DND-41 (cell line): Measurements from ENCODE around the gene PDLIM1.

ENCODE experiments used
- ATAC-seq: fragments of 200-7000 bp; cut with Tn5 transposase; 3 replicates; pipeline ENCODE4 v1.9.1; 2021; ENCODE audit warnings: low read depth; ENCODE audit not compliant: insufficient read depth
- DNase-seq: peaks from one replicate; pipeline ENCODE4 v3.0.0-alpha.2; 2020
- H2AFZ ChIP-seq: 2 replicates; pipeline ENCODE4 v1.6.0; 2012; ENCODE audit warnings: low read depth, low read length
- H3K27ac ChIP-seq: 2 replicates; pipeline ENCODE4 v1.5.1; 2012; ENCODE audit warnings: low read length, inconsistent platforms
- H3K27me3 ChIP-seq: fragments of 200-600 bp; sonication (generic); 2 replicates; pipeline ENCODE4 v1.6.0; 2012; ENCODE audit warnings: low read length, mild to moderate bottlenecking, inconsistent platforms; ENCODE audit not compliant: insufficient read depth, poor library complexity
- H3K36me3 ChIP-seq: 2 replicates; pipeline ENCODE4 v1.5.1; 2012; ENCODE audit warnings: low read length, inconsistent platforms; ENCODE audit not compliant: insufficient read depth
- H3K4me1 ChIP-seq: 2 replicates; pipeline ENCODE4 v1.5.1; 2012; ENCODE audit warnings: mild to moderate bottlenecking, low read length; ENCODE audit not compliant: insufficient read depth
- H3K4me2 ChIP-seq: 2 replicates; pipeline ENCODE4 v1.6.0; 2012; ENCODE audit warnings: mild to moderate bottlenecking, moderate library complexity, low read length, inconsistent platforms; ENCODE audit not compliant: insufficient read depth
- H3K4me3 ChIP-seq, 2 experiments: fragments of 200-600 bp in 1 of 2; shearing (Covaris generic) in 1 of 2; 2 replicates each; pipeline ENCODE4 v1.5.1; 2012 to 2016; ENCODE audit warnings: inconsistent platforms in 2 of 2, low read length in 2 of 2, mild to moderate bottlenecking in 2 of 2, low read depth in 1 of 2, moderate library complexity in 1 of 2
- H3K79me2 ChIP-seq: 2 replicates; pipeline ENCODE4 v1.6.0; 2012; ENCODE audit warnings: low read length, inconsistent platforms; ENCODE audit not compliant: insufficient read depth
- H3K9ac ChIP-seq: 2 replicates; pipeline ENCODE4 v1.6.0; 2012; ENCODE audit warnings: low read depth, mild to moderate bottlenecking, inconsistent platforms, low read length, moderate library complexity
- H3K9me3 ChIP-seq: 2 replicates; pipeline ENCODE4 v1.5.1; 2012; ENCODE audit warnings: low read length, moderate library complexity, mild to moderate bottlenecking, inconsistent platforms; ENCODE audit not compliant: insufficient read depth, severe bottlenecking
- H4K20me1 ChIP-seq: 2 replicates; pipeline ENCODE4 v1.6.0; 2012; ENCODE audit warnings: low read length; ENCODE audit not compliant: insufficient read depth
- CTCF ChIP-seq: IDR thresholded peaks from 2 replicates; pipeline ENCODE4 v1.5.1; 2012; ENCODE audit warnings: borderline replicate concordance, low read length, moderate library complexity, mild to moderate bottlenecking; ENCODE audit not compliant: poor library complexity, severe bottlenecking; ENCODE audit errors: extremely low read depth
- EZH2 ChIP-seq: IDR thresholded peaks from 3 replicates; pipeline ENCODE4 v1.6.1; 2012; ENCODE audit warnings: borderline replicate concordance, low read depth, mild to moderate bottlenecking, moderate library complexity, low read length, inconsistent platforms; ENCODE audit not compliant: severe bottlenecking

Gene PDLIM1

DNA sequence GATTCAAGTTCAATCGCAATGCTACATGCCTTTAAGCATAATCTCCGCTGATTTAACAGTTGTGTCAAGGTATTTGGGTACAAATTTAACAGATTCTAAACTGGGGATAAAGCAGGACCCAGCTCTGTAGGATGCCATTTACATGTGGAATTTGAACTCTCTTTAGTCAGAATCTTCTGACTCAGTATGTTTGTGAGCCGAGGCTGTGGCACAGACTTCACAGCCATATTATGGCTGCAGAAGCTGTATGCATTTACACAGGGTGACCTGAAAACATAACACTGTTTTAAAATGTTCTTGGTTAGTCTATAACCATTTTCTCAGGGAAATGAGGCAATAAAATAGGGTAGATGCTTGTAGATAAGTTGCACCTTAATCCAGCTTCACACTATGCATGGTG lies 8.7 kb downstream of the PDLIM1 start:
- Histone ChIP-seq H4K20me1 (no peaks in the 10 kb centered on the region), H3K36me3 (no peaks in the 10 kb centered on the region), H3K9ac (no peak overlapping the region), H3K27ac (no peak overlapping the region), H3K4me1 (no peaks in the 10 kb centered on the region), H3K79me2 (no peaks in the 10 kb centered on the region), H3K9me3 (no peaks in the 10 kb centered on the region), H3K4me2 (no peak overlapping the region), H3K27me3 (peaks cover 17% of the 10 kb centered on the region), H3K4me3 (no peak overlapping the region), H2AFZ (no peak overlapping the region)
- ATAC-seq (no peak), DNase-seq (no peak)
- no peak for TF ChIP-seq EZH2
- no peak for TF ChIP-seq CTCF

- Histone ChIP-seq H3K27ac (no peak overlapping the region), H3K36me3 (no peaks in the 10 kb centered on the region), H3K79me2 (no peaks in the 10 kb centered on the region), H3K9ac (no peak overlapping the region), H3K4me3 (no peak overlapping the region), H3K27me3 (peaks cover 11% of the 10 kb centered on the region), H3K4me2 (no peak overlapping the region), H3K4me1 (no peaks in the 10 kb centered on the region), H3K9me3 (no peaks in the 10 kb centered on the region), H2AFZ (no peak overlapping the region), H4K20me1 (no peaks in the 10 kb centered on the region)
- DNase-seq (no peak), ATAC-seq (no peak)
- TF ChIP-seq CTCF (no peak), EZH2 (no peak)
These were observed 9.6 kb downstream of the PDLIM1 start for GRCh38 chr10:95281206-95281605.

- Histone ChIP-seq H3K79me2 (no peaks in the 10 kb centered on the region), H3K4me3 (no peak overlapping the region), H3K9ac (no peak overlapping the region), H2AFZ (no peak overlapping the region), H3K36me3 (no peaks in the 10 kb centered on the region), H3K4me1 (no peaks in the 10 kb centered on the region), H3K4me2 (no peak overlapping the region), H3K9me3 (no peaks in the 10 kb centered on the region), H4K20me1 (no peaks in the 10 kb centered on the region), H3K27ac (no peak overlapping the region), H3K27me3 (peaks cover 11% of the 10 kb centered on the region)
- ATAC-seq (no peak), DNase-seq (no peak)
- TF ChIP-seq CTCF (no peak), EZH2 (no peak)
These were observed 10.2 kb downstream of the PDLIM1 start for GRCh38 chr10:95280637-95281036.

DNA sequence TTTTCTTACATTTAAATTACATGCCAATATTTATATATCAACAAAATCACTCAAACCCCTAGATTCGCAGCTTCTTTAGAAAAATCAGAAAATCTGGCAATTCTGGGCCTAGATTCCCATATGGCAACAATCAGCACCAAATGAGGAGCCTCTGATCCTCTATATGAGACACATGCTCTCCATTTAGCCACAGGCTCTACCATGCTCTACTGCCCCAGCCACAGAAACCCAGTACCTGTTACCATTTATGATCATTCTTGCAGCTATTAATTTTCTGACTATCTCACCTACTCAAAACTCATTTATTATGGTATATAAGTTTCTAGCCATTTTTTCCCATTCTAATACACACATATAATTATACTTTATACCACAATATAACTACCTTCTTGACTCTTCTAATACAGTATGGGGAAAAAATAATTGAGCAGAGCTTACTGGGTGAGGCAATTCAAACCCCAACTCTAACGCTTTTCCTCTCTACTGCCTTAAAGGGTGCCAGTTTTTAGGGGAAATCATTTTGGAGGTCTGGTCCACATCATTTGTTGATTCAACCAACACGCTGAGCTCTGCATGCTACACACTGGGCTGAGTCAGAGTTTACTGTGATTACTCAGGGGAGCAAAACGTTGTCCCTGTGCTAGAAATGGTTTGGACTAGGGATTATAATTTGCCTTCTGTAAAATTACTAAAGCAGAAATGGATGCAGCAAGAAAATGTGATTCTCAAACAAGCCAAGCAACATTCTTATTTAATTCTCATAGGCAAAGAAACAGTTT lies 11.6 kb downstream of the PDLIM1 start:
- no peaks in the 10 kb centered on the region for H3K9me3 ChIP-seq
- no peak for ATAC-seq
- H3K4me3 ChIP-seq = no peak overlapping the region
- no peak overlapping the region for H3K27ac ChIP-seq
- no peaks in the 10 kb centered on the region for H3K4me1 ChIP-seq
- no peak for DNase-seq
- TF ChIP-seq CTCF = no peak
- no peak for TF ChIP-seq EZH2
- H3K27me3 ChIP-seq = peaks cover 6% of the 10 kb centered on the region
- no peak overlapping the region for H3K4me2 ChIP-seq
- no peaks in the 10 kb centered on the region for H3K79me2 ChIP-seq
- H4K20me1 ChIP-seq = no peaks in the 10 kb centered on the region
- no peak overlapping the region for H3K9ac ChIP-seq
- H3K36me3 ChIP-seq = no peaks in the 10 kb centered on the region
- no peak overlapping the region for H2AFZ ChIP-seq
